ENCODE results near the gene SSBP3. TPM values are rescaled to one million over a fixed set of nuclear protein-coding genes. Genes with fewer than 3 reads are reported as not detected.
"Not testable (repeated sequence)": the region's sequence is repeated elsewhere in the genome, so short reads cannot be mapped to it uniquely, and the experiment has no call there.

The SSBP3 gene
- total RNA-seq, 1 donor from 2014 or later, result 27.1 TPM

DNA sequence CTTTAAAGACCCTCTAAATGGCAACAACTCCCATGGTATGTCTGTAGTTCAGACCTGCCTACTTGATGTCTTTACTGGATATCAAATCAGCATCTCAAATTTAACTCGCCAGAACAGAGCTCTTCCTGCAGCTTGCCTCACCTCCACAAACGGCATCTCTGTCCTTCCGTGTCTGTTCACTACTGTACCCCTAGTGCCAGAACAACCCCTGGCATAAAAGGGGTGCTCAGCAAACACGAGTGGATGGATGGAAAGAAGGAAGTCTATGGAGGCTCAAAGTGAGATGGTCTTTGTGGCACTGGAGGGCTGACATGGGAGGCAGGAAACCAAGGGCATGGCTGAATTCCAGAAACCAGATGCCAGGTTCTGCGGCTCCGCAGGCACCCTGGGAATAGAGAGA lies 183.5 kb downstream of the SSBP3 start:
- H3K4me1 ChIP-seq (ENCODE audit: control insufficient read depth in 3 of 3, insufficient read depth in 3 of 3, low read length in 3 of 3), result peaks cover 26 to 32% (median 31%) of the 10 kb centered on the region in 3 donors
- peaks cover 11 to 20% (median 14%) of the 10 kb centered on the region in 3 donors for H3K36me3 ChIP-seq (ENCODE audit: control insufficient read depth in 3 of 3, insufficient read depth in 3 of 3, low read length in 3 of 3)
- H3K9me3 ChIP-seq (ENCODE audit: control insufficient read depth in 3 of 3, low read length in 3 of 3), result no peaks in the 10 kb centered on the region
- no peaks in the 10 kb centered on the region for H3K27me3 ChIP-seq (ENCODE audit: control insufficient read depth in 3 of 3, insufficient read depth in 3 of 3, low read length in 3 of 3)
- no peak overlapping the region for H3K4me3 ChIP-seq (ENCODE audit: low read length in 3 of 3)
- H3K9ac ChIP-seq (ENCODE audit: low read depth in 1 of 3, low read length in 3 of 3), result no peak overlapping the region
- no peak overlapping the region for H3K27ac ChIP-seq (ENCODE audit: low read depth, low read length)

DNA sequence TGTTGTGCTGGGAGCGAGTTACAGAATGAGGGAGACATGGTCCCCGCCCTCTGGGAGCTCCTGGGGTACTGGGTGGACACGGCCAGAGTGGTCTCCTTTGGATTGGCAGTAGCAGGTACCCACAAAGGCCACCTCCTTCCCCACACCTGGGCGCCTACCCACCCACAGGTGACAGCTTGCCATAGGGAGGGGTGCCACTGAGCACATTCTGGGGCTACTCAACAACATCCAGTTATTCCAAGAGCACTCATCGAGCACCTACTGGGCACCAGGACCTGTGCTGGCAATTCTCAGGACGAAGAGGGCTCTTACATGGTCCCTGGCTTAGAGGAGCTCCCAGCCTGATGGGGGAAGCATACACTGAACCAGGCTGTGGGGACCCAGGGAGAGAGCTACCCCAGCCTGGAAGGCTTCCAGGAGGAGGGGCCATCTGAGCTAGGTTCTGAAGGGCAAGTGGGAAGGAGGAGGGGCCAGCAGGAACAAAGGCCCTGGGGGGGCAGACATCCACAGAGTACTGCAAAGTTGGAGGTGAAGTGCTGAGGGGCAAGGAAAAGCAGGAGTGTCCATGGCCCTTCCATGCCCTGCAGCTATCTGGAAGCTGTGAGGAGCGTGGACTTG lies 184.2 kb downstream of the SSBP3 start:
- no peak overlapping the region for H3K4me3 ChIP-seq (ENCODE audit: low read length in 3 of 3)
- no peak overlapping the region for H3K9ac ChIP-seq (ENCODE audit: low read depth in 1 of 3, low read length in 3 of 3)
- H3K36me3 ChIP-seq (ENCODE audit: control insufficient read depth in 3 of 3, insufficient read depth in 3 of 3, low read length in 3 of 3), result peaks cover 19 to 25% (median 20%) of the 10 kb centered on the region in 3 donors
- H3K27me3 ChIP-seq (ENCODE audit: control insufficient read depth in 3 of 3, insufficient read depth in 3 of 3, low read length in 3 of 3), result no peaks in the 10 kb centered on the region
- no peaks in the 10 kb centered on the region for H3K9me3 ChIP-seq (ENCODE audit: control insufficient read depth in 3 of 3, low read length in 3 of 3)
- no peak overlapping the region for H3K27ac ChIP-seq (ENCODE audit: low read depth, low read length)
- H3K4me1 ChIP-seq (ENCODE audit: control insufficient read depth in 3 of 3, insufficient read depth in 3 of 3, low read length in 3 of 3), result peaks cover 26 to 31% (median 28%) of the 10 kb centered on the region in 3 donors

DNA sequence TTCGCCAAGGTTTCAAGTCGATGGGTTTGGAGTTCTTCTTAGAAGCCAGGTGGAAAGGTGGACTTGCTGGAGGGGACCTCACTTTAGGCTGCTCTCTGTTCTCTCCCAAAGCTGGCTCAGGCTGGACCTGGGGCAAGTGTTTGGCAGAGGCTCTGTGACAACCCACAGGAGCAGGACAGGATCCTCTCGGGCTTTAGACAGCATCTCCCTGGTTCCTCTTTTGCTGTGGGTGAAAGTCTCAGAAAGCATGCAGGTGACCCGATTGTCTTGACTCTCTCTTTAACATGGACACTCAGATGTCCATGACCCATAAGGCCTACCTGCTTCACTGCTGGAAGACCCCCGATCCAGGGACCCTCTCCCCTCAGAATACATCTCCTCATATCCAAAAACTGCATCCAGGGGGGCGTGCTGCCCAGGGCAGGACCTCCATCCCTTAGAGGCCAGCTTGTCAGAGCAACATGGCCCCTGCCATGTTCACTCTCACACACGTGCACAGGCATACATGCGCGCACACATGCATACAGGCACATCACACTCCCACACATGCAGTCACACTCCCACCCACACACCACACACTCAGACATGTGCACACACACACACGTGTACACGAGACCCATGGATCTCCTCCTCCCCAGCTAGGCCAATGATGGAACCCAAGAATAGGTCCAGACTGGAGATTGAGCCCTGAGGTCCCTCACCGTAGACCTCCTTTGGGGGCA lies 184.9 kb downstream of the SSBP3 start:
- no peaks in the 10 kb centered on the region for H3K27me3 ChIP-seq (ENCODE audit: control insufficient read depth in 3 of 3, insufficient read depth in 3 of 3, low read length in 3 of 3)
- peak overlapping the region in 1 of 3 donors; percentile 32 for H3K4me3 ChIP-seq (ENCODE audit: low read length in 3 of 3)
- H3K9ac ChIP-seq (ENCODE audit: low read depth in 1 of 3, low read length in 3 of 3), result peak overlapping the region; percentile 7 to 12 (median 8)
- no peaks in the 10 kb centered on the region for H3K9me3 ChIP-seq (ENCODE audit: control insufficient read depth in 3 of 3, low read length in 3 of 3)
- peak overlapping the region; percentile 72 for H3K27ac ChIP-seq (ENCODE audit: low read depth, low read length)
- H3K36me3 ChIP-seq (ENCODE audit: control insufficient read depth in 3 of 3, insufficient read depth in 3 of 3, low read length in 3 of 3), result peaks cover 26 to 32% (median 27%) of the 10 kb centered on the region in 3 donors
- H3K4me1 ChIP-seq (ENCODE audit: control insufficient read depth in 3 of 3, insufficient read depth in 3 of 3, low read length in 3 of 3), result peaks cover 26 to 31% (median 28%) of the 10 kb centered on the region in 3 donors

DNA sequence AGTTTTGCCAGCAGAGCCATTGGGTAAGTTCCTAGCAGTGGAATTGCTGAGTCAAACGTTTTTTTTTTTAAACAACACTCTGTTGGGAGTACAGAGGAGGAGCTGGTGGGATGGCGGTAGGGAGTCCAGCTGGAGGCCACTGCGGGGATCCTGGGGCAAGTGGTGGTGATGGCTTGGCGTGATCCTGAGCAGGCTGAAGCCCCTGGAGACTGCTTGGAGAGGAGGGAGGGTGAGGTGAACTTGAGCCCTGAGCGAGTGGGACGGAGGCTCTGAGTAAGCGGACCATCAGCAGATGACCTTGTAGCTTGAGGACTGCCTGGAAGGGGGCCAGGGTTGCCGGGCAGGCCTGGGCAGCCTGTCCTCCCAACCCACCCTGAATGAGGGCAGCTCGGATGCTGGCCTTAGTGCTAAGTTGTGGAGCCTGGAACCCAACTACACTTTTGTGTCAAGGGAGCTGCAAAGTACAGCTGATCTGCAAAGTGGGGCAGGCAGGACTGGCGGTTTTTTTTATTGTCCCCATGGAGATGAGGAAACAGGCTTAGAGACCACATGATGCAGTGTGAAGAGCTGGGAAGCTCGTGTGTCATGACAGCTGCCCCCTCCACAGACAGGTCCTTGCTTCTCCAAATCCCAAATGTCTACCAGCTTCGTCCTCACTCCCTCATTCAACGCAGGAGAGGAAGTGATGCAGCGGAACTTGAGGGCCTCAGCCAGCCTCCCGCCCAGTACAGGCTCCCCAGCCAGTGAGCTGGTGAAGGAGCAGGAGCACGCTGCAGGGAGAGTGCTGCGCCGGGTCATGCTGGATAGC lies 186.0 kb downstream of the SSBP3 start:
- Histone ChIP-seq H3K9me3 (ENCODE audit: control insufficient read depth in 3 of 3, low read length in 3 of 3) (no peaks in the 10 kb centered on the region), H3K27ac (ENCODE audit: low read depth, low read length) (peak overlapping the region; percentile 72), H3K9ac (ENCODE audit: low read depth in 1 of 3, low read length in 3 of 3) (peak overlapping the region; percentile 15 to 59 (median 40)), H3K4me3 (ENCODE audit: low read length in 3 of 3) (peak overlapping the region; percentile 2 to 63 (median 32)), H3K36me3 (ENCODE audit: control insufficient read depth in 3 of 3, insufficient read depth in 3 of 3, low read length in 3 of 3) (peaks cover 36 to 39% (median 38%) of the 10 kb centered on the region in 3 donors), H3K4me1 (ENCODE audit: control insufficient read depth in 3 of 3, insufficient read depth in 3 of 3, low read length in 3 of 3) (peaks cover 26 to 31% (median 28%) of the 10 kb centered on the region in 3 donors), H3K27me3 (ENCODE audit: control insufficient read depth in 3 of 3, insufficient read depth in 3 of 3, low read length in 3 of 3) (no peaks in the 10 kb centered on the region)

DNA sequence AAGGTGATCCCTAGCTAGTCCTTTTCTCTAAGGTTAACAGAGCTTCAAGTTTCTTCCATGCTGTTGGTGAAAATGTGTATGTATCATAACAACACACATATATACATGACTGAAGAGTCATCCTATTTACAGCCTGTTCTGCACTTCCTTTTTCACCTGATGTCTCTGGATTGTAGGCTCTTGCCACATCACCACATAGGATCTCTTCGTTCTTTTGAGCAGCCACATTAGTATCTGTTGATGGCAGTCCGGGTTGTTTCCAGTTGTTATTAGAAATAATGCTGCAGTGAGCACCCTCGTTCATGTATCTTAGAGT lies 186.5 kb downstream of the SSBP3 start:
- peaks cover 42 to 45% (median 44%) of the 10 kb centered on the region in 3 donors for H3K36me3 ChIP-seq (ENCODE audit: control insufficient read depth in 3 of 3, insufficient read depth in 3 of 3, low read length in 3 of 3)
- H3K27ac ChIP-seq (ENCODE audit: low read depth, low read length), result peak overlapping the region; percentile 72
- peak overlapping the region in 2 of 3 donors; percentile 32 to 63 for H3K4me3 ChIP-seq (ENCODE audit: low read length in 3 of 3)
- H3K9me3 ChIP-seq (ENCODE audit: control insufficient read depth in 3 of 3, low read length in 3 of 3), result no peaks in the 10 kb centered on the region
- H3K4me1 ChIP-seq (ENCODE audit: control insufficient read depth in 3 of 3, insufficient read depth in 3 of 3, low read length in 3 of 3), result peaks cover 26 to 31% (median 28%) of the 10 kb centered on the region in 3 donors
- H3K27me3 ChIP-seq (ENCODE audit: control insufficient read depth in 3 of 3, insufficient read depth in 3 of 3, low read length in 3 of 3), result no peaks in the 10 kb centered on the region
- peak overlapping the region; percentile 15 to 40 (median 16) for H3K9ac ChIP-seq (ENCODE audit: low read depth in 1 of 3, low read length in 3 of 3)

DNA sequence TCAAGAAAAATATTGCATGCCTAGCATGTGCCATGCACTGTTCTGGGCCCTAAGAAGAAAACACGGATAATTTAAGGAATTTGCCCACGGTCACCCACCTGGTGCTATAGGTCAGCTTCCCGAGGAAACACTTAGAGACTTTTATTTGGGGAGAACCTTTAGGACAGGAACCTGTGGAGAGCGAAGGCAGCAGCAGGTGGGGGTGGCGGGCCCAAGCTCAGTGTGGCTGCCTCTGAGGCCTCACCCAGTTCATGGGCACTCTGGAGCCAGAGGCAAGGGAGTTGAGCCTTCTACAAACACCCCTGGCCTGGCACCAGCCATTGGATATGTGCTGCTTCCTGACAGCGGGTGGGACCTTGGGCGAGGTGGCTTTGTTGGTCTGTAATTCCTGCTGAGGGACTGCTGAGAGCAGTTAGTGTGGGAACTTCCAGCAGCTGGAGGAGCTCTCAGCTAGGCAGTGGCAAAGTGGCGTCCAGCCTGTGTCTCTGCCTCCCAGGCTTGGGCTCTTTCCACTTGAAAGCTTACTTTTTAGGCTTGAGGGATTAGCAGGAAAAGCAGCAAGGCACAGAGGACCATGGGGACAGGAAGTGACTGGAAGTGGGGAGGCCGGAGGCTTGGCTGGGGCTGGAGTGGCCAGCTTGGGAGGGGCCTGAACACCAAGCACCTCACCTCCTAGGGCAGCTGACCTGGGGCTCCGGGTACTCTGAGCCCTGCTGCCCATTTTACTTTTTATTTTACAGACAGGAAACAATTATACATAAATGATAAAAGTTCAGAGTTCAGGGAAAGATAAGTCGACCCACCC lies 187.1 kb downstream of the SSBP3 start:
- Histone ChIP-seq H3K9me3 (ENCODE audit: control insufficient read depth in 3 of 3, low read length in 3 of 3) (no peaks in the 10 kb centered on the region), H3K27me3 (ENCODE audit: control insufficient read depth in 3 of 3, insufficient read depth in 3 of 3, low read length in 3 of 3) (no peaks in the 10 kb centered on the region), H3K36me3 (ENCODE audit: control insufficient read depth in 3 of 3, insufficient read depth in 3 of 3, low read length in 3 of 3) (peaks cover 46 to 50% (median 49%) of the 10 kb centered on the region in 3 donors), H3K4me1 (ENCODE audit: control insufficient read depth in 3 of 3, insufficient read depth in 3 of 3, low read length in 3 of 3) (peaks cover 26 to 31% (median 28%) of the 10 kb centered on the region in 3 donors), H3K4me3 (ENCODE audit: low read length in 3 of 3) (no peak overlapping the region), H3K27ac (ENCODE audit: low read depth, low read length) (peak overlapping the region; percentile 72), H3K9ac (ENCODE audit: low read depth in 1 of 3, low read length in 3 of 3) (peak overlapping the region in 2 of 3 donors; percentile 37 to 50)

DNA sequence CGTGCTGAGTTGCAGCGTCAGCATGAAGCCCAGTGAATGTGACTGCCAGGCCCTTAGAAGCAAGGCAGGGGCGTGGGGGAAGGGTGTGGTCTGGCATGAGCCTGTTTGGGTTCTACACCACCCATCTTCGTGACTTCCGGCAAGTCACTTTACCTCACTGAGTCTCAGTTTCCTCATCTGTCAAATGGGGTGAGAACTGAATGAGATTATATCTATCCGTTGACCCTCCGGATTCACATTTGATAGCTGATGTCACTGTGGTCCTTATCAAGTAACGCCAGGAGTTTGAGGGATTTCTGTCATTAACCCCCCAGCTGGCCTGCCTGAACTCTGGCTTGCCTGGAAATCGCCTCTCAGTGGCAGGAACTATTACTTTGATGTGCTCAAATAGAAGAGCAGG lies 190.7 kb downstream of the SSBP3 start:
- Histone ChIP-seq H3K27ac (ENCODE audit: low read depth, low read length) (no peak overlapping the region), H3K36me3 (ENCODE audit: control insufficient read depth in 3 of 3, insufficient read depth in 3 of 3, low read length in 3 of 3) (peaks cover 71 to 85% (median 82%) of the 10 kb centered on the region in 3 donors), H3K9ac (ENCODE audit: low read depth in 1 of 3, low read length in 3 of 3) (no peak overlapping the region), H3K4me3 (ENCODE audit: low read length in 3 of 3) (no peak overlapping the region), H3K27me3 (ENCODE audit: control insufficient read depth in 3 of 3, insufficient read depth in 3 of 3, low read length in 3 of 3) (no peaks in the 10 kb centered on the region), H3K4me1 (ENCODE audit: control insufficient read depth in 3 of 3, insufficient read depth in 3 of 3, low read length in 3 of 3) (peaks cover 18 to 19% (median 18%) of the 10 kb centered on the region in 3 donors), H3K9me3 (ENCODE audit: control insufficient read depth in 3 of 3, low read length in 3 of 3) (no peaks in the 10 kb centered on the region)

DNA sequence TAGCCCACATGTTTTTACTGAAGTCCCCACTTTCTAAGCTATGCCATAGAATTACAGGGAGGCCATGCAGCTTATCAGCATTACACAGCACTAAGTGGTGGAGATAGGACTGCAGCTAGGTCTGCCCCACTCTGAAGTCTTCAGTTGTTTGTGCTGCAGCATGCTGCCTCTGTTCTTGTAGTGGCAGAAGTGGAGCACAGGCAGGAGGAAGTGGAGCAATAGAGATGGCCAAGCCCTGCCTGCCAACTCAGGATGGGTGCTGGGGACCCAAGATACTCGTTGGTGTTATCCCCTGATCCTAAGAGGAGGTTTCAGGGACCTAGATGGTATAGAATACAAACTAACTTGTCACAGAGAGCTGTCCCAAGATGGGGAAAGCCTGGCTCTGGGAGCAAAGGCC lies 193.3 kb downstream of the SSBP3 start:
- Histone ChIP-seq H3K4me3 (ENCODE audit: low read length in 3 of 3) (no peak overlapping the region), H3K4me1 (ENCODE audit: control insufficient read depth in 3 of 3, insufficient read depth in 3 of 3, low read length in 3 of 3) (no peaks in the 10 kb centered on the region), H3K9ac (ENCODE audit: low read depth in 1 of 3, low read length in 3 of 3) (no peak overlapping the region), H3K36me3 (ENCODE audit: control insufficient read depth in 3 of 3, insufficient read depth in 3 of 3, low read length in 3 of 3) (peaks cover 80 to 92% (median 83%) of the 10 kb centered on the region in 3 donors), H3K27me3 (ENCODE audit: control insufficient read depth in 3 of 3, insufficient read depth in 3 of 3, low read length in 3 of 3) (no peaks in the 10 kb centered on the region), H3K27ac (ENCODE audit: low read depth, low read length) (no peak overlapping the region), H3K9me3 (ENCODE audit: control insufficient read depth in 3 of 3, low read length in 3 of 3) (no peaks in the 10 kb centered on the region)

DNA sequence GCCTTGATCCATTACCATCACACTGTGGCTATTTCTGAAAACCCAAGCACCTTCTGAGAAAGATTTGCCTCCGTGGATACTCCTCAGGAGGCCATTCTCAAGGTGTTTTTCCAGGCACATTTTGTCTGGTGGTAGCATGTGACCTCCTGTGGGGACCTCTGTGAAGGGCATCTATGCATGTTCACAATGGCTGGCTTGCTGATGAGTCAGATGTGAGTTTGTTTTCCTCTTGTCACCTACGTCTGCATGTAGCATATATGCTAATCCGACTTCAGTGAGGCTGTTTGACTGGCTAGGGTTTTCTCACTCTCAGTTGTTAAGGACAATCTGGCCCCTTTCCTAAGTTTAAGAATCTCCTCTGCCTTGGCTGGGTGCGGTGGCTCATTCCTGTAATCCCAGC lies 198.3 kb downstream of the SSBP3 start:
- not testable (repeated sequence) for H3K9ac ChIP-seq (ENCODE audit: low read depth in 1 of 3, low read length in 3 of 3); H3K4me1 ChIP-seq (ENCODE audit: control insufficient read depth in 3 of 3, insufficient read depth in 3 of 3, low read length in 3 of 3); H3K27me3 ChIP-seq (ENCODE audit: control insufficient read depth in 3 of 3, insufficient read depth in 3 of 3, low read length in 3 of 3); H3K9me3 ChIP-seq (ENCODE audit: control insufficient read depth in 3 of 3, low read length in 3 of 3); H3K4me3 ChIP-seq (ENCODE audit: low read length in 3 of 3); H3K27ac ChIP-seq (ENCODE audit: low read depth, low read length)
- peaks cover 56 to 64% (median 60%) of the 10 kb centered on the region in 3 donors for H3K36me3 ChIP-seq (ENCODE audit: control insufficient read depth in 3 of 3, insufficient read depth in 3 of 3, low read length in 3 of 3)

Data from skeletal muscle tissue (tissue), 4 donors.